Sigmoid colon (tissue), 3 donors: ENCODE measurements around the gene RANBP1.

Source experiments
- POLR2A ChIP-seq, 2 donors: fragments of 450-650 bp; IDR thresholded peaks; one replicate each; pipeline ENCODE4 v1.6.1; 2016; ENCODE audit warnings: antibody characterized with exemption in 2 of 2, mild to moderate bottlenecking in 2 of 2, moderate library complexity in 2 of 2
- TF ChIP-seq, protein P1 (sequence below), 4 experiments: fragments of 450-650 bp in 3 of 4; fragments of 200-600 bp in 1 of 4; IDR thresholded peaks; one replicate each; pipeline ENCODE4 v1.5.1; 2016 to 2019; ENCODE audit warnings: antibody characterized with exemption in 4 of 4, mild to moderate bottlenecking in 3 of 4, moderate library complexity in 2 of 4

DNA sequence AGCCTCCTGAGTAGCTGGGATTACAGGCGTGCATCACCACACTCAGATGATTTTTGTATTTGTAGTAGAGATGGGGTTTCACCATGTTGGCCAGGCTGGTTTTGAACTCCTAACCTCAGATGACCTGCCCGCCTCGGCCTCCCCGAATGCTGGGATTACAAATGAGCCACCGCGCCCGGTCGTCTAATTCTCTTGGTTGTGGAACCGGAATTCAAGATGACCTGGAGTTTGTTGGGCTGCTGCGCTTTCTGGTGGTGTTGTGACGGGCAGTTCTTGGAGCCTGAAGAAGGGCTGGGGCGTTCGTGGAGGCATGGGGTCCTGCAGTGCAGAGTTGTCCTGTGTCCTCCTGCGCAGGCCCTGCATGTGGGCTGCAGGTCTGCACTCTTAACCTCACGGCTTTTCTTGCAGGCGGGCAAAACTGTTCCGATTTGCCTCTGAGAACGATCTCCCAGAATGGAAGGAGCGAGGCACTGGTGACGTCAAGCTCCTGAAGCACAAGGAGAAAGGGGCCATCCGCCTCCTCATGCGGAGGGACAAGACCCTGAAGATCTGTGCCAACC, 6.0 kb downstream of the RANBP1 start:
- TF ChIP-seq, protein P1, sequence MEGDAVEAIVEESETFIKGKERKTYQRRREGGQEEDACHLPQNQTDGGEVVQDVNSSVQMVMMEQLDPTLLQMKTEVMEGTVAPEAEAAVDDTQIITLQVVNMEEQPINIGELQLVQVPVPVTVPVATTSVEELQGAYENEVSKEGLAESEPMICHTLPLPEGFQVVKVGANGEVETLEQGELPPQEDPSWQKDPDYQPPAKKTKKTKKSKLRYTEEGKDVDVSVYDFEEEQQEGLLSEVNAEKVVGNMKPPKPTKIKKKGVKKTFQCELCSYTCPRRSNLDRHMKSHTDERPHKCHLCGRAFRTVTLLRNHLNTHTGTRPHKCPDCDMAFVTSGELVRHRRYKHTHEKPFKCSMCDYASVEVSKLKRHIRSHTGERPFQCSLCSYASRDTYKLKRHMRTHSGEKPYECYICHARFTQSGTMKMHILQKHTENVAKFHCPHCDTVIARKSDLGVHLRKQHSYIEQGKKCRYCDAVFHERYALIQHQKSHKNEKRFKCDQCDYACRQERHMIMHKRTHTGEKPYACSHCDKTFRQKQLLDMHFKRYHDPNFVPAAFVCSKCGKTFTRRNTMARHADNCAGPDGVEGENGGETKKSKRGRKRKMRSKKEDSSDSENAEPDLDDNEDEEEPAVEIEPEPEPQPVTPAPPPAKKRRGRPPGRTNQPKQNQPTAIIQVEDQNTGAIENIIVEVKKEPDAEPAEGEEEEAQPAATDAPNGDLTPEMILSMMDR (IDR thresholded peaks at IDR 0.05): no peak
- TF ChIP-seq POLR2A (IDR thresholded peaks at IDR 0.05): no peak
